GM18502 (cell line): ENCODE data around the gene AANAT.

Experiments
- ATAC-seq: cut with Tn5 transposase; IDR thresholded peaks from one replicate; pipeline ENCODE4 v1.9.1; 2021; ENCODE audit warnings: mild to moderate bottlenecking; ENCODE audit not compliant: unreplicated experiment, poor library complexity

AANAT gene

DNA sequence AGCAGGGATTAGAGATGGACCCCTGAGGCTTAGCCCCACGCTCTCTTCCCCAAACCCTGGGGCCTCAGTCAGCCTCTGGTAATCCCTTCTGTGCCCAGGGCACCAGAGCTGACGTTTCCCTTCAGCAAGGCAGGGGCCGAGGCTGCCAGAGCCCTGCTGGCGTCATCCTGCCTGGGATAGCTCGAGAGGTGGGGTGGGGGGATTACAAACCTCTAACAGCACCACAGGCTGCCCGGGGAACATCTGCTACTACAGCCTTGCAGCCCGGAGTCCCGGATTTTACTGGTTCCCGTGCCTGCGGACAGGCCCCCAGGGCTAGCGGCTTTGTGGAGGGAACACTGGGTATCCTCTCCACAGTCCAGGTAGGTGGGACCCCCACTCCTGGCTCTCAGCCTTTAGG lies at the start of gene AANAT:
Gene AANAT, plus strand, starts transcription at position 238 of the 400 bp plus-strand sequence. CDS start 1,144 bp downstream, outside the sequence.
- no peak for ATAC-seq

- ATAC-seq = no peak
These were observed 47.7 kb upstream of the AANAT start for GRCh38 chr17:76419576-76420260.

GRCh38 chr17:76420356-76421043 lies 46.9 kb upstream of the AANAT start:
- ATAC-seq = no peak

- ATAC-seq = no peak
These were observed 46.4 kb upstream of the AANAT start for GRCh38 chr17:76421044-76421407.

- no peak for ATAC-seq
These were observed 45.0 kb upstream of the AANAT start for GRCh38 chr17:76422406-76422805.

DNA sequence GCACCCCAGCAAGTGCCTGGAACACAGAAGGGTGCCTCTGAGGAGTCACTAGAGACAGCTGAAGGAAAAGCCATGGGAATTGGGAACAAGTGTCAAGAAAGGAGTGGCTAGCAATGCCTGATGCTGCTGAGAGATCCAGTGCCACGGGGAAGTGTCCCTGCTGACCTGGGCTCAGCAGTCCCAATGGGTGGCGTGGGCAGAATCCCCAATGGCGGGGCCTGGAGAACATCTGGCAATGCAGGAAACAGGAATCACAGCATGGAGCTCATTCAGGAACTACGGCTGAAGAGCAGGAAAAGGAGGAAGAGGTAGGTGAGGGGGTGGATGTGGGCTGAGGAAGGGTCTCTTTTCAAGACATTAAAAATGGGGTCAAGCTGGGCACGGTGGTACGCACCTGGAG lies 44.5 kb upstream of the AANAT start:
- no peak for ATAC-seq

DNA sequence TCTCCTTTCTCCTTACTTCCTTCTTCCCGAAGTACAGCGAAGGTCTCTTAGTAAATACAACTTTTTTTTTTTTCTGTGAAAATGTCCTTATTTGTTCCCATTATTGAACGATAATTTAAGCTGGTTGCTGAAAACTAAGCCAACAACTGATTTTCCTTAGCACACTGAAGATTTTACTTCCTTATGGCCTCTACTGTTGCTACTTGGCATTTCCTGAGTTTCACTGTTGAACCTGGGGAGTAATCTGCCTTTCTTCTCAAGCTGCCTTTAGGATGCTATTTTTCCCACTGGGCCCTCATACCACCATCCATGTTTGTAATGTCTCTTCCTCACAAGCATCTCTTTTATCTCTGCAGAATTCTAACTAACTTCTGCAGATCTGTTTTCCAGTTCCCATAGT lies 40.5 kb upstream of the AANAT start:
- no peak for ATAC-seq

DNA sequence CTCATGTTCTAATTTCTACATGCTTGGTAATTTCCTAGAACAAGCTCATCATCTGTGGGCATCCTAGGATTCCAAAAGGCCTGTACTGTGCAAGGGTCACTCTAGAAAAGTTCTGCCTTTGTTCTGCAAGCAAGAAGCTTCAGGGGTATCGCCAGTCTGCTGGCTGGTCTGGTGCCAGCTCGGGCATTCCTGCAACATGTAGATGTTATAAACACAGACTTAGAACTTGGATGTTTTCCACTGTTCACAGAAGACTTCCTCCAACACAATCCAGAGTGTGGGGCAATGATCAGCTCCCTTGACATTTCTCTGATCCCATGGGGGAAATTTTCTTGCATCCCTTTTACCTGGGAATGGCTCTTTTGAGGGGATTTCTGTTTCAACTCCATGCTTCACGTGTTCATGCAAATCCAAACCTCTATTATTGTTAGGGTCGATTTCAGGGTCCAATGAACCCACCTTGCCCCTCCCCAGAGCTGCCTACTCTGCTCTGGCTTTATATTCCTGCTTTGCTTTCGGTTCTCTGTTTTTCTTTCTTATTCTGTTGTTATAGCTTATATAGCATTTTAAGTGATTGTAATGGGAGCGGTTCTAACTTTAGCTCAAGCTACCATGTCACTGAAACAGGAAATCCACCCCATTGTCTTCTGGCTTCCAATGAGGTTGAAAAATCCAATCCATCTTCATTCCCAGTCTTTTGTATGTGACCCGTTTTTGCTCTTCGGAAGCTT lies 39.7 kb upstream of the AANAT start:
- no peak for ATAC-seq

GRCh38 chr17:76428511-76428910 lies 38.9 kb upstream of the AANAT start:
- no peak for ATAC-seq

- ATAC-seq = no peak
These were observed 35.9 kb upstream of the AANAT start for GRCh38 chr17:76431509-76431908.

DNA sequence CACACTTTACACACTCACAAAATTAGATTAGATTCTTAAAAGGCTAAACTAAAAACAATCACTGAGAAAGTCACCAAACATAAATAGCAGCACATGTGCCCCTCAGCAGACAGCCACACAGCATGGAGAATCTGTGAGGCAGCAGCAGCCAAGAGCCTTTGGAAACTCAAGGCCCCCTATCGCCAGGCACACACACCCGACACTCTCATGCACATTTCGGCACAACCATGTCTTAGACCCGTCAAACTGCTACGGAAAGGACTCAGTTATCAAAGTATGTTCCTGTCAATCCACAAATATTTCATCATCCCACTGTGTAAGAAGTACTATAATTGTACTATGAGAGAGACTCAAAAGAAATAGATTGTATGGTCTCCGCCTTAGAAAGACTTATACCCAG lies 35.4 kb upstream of the AANAT start:
- ATAC-seq = no peak

- no peak for ATAC-seq
These were observed 34.6 kb upstream of the AANAT start for GRCh38 chr17:76432712-76433336.

- no peak for ATAC-seq
These were observed 33.7 kb upstream of the AANAT start for GRCh38 chr17:76433693-76434092.

- no peak for ATAC-seq
These were observed 32.5 kb upstream of the AANAT start for GRCh38 chr17:76434870-76435269.

DNA sequence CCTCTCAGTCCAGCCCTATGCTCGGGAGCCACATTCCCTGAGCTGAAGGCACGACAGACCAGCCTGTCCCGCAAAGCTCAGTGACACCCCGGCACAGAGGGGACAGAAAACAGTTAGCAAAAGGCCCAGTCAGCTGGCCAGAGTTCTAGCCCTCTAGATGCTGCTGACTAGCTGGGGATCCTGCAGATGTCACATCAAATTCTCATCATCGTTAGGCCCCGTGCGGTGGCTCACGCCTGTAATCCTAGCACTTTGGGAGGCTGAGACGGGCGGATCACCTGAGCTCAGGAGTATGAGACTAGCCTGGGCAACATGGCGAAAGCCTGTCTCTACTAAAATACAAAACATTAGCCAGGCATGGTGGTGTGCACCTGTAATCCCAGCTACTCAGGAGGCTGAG lies 31.7 kb upstream of the AANAT start:
- ATAC-seq = no peak

DNA sequence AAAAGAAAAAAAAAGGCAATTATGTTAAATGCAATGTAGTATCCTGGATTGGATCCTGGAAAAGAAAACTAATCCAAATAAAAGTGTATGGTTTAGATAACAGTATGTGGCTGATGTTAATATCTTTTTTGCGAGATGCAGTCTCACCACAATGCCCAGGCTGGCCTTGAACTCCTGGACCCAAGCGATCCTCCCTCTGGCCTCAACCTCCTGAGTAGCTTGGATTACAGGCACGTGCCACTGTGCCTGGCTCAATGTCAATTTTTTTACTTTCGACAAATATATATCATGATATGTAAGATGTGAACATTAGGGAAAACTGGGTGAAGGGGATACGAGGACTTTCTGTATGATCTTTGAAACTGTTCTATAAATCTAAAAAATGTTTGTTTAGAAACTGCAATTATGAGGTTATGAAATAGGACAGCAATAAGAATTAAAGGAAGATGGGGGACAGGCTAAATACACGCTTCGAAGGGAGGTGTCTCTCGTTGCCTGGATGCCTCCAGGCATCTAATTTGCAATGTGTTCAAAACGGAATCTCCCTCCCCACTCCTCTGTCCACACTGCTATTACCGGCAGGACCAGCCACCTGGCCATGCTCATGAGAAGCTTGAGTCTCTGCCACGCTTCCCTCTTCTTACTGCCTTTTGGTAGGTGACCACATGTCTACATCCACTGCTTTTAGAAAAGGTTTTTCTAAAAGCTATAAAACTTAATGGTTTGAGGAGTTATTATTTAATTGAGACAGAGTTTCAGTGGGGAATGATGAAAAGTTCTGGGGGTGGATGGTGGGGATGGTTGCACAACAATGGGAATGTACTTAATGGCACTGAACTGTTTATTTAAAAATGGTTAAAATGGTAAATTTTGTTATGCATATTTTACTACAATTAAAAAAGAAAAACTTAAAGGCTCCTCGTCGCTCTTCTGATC lies 29.7 kb upstream of the AANAT start:
- ATAC-seq = no peak

DNA sequence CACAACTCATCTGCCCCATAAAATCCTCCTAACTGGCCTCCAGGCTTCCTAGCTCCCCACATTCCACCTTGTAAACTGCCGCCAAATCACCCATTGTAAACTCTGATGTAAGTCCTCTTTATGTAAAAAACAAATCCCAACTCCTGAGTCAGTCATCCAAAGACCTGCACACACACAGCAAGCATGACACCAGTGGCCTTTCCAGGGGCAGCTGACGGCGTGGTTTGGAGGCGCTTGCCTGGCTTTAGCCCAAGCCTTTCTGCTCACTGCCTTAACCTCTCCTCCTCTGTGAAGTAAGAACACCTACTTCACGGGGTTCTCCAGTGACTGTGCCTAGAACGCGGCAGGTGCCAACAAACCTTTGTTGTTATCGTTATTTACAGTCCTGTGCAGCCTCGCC lies 28.5 kb upstream of the AANAT start:
- no peak for ATAC-seq

DNA sequence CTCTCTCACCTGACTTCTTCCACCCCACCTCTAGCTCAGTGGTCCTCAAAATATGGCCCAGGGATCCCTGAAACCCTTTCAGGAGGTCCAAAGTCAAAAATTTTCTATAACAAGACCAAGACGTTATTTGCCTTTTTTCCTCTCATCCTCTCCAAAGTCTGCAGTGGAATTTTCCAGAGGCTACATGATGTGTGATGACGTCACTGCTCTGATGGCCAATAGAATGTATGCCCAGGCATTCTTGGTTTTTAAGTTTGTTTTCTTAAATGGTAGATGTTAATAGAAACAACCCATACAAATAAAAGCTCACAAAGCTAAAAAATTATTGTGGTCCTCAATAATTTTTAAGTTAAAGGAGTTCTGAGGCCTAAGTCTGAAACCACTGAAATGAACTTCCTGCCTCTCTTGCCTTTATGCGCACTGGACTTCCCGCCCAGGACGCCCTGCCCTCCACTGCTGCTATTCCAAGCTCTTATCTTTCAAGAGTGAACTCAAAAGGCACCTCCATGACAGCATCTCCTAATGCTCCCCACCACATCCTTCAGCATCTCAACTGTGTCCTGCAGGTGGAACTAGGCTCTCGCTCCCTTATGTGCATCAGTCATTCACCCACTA lies 28.0 kb upstream of the AANAT start:
- no peak for ATAC-seq

DNA sequence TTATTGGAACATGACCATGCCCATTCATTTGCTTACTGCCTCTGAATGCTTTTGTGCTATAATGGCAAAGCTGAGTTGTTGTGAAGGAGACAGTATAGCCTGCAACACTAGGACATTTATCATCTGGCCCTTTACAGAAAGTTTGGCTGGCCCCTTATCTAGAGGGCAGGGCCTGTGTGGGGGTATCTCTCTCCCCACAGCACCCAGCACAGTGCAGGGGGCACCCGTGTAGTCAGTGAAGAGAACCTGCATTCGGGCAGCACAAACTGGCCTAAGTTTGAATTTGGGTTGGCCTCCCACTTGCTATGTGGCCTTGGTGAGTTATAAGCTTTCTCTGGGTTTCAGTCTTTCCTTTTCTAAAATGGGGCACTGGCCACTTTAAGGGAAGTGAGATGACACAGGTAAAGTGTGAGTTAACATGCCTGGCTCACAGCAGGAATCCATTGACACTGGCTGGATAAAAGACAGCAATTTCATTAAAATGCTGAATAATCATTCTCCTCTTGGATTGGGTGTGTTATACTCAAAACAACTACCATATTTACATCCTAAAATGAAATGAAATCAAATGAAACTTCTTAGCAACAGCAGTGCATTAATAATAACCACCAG lies 26.5 kb upstream of the AANAT start:
- no peak for ATAC-seq
